ENCODE measurements around the gene DNAJC5G.

GRCh38 chr2:27288610-27289009, 13.4 kb downstream of the DNAJC5G start:
- TF ChIP-seq CTCF (IDR thresholded peaks at IDR 0.05; ENCODE audit: borderline replicate concordance, extremely low read depth, low read length, poor library complexity, severe bottlenecking) = no peak
- TF ChIP-seq EZH2 (IDR thresholded peaks at IDR 0.05; ENCODE audit: borderline replicate concordance, low read depth, low read length, severe bottlenecking) = no peak
